DND-41 (cell line): ENCODE measurements around the gene CMTM7.
"Not testable (repeated sequence)": the region's sequence is repeated elsewhere in the genome, so short reads cannot be mapped to it uniquely, and the experiment has no call there.

Experiments used
- CTCF ChIP-seq: IDR thresholded peaks from 2 replicates; pipeline ENCODE4 v1.5.1; 2012; ENCODE audit warnings: borderline replicate concordance, low read length, moderate library complexity, mild to moderate bottlenecking; ENCODE audit not compliant: poor library complexity, severe bottlenecking; ENCODE audit errors: extremely low read depth
- EZH2 ChIP-seq: IDR thresholded peaks from 3 replicates; pipeline ENCODE4 v1.6.1; 2012; ENCODE audit warnings: borderline replicate concordance, low read depth, mild to moderate bottlenecking, moderate library complexity, low read length, inconsistent platforms; ENCODE audit not compliant: severe bottlenecking

GRCh38 chr3:32389577-32389976 lies 2.1 kb upstream of the CMTM7 start:
- TF ChIP-seq EZH2, CTCF: not testable (repeated sequence)
